Ascending aorta (tissue), 2 donors: Measurements from ENCODE around the gene OFD1. TPM values are rescaled to one million over a fixed set of nuclear protein-coding genes. Genes with fewer than 3 reads are reported as not detected.

Source experiments
- DNase-seq, 2 donors: peaks; one replicate each; pipeline ENCODE4 v3.0.0-alpha.2; 2019; ENCODE audit warnings: low spot score in 2 of 2
- H3K27ac ChIP-seq, 2 donors: fragments of 200-600 bp; sonication (generic); one replicate each; pipeline ENCODE4 v1.5.1; 2016 to 2017; ENCODE audit warnings: mild to moderate bottlenecking in 1 of 2
- H3K27me3 ChIP-seq: fragments of 200-600 bp; sonication (generic); one replicate; pipeline ENCODE4 v1.5.1; 2017
- H3K36me3 ChIP-seq, 2 donors: fragments of 200-600 bp; sonication (generic); one replicate each; pipeline ENCODE4 v1.5.1; 2016
- H3K4me1 ChIP-seq, 2 donors: fragments of 200-600 bp; sonication (generic); one replicate each; pipeline ENCODE4 v1.5.1; 2016 to 2017; ENCODE audit warnings: mild to moderate bottlenecking in 1 of 2
- H3K4me3 ChIP-seq, 2 donors: fragments of 200-600 bp; sonication (generic); one replicate each; pipeline ENCODE4 v1.5.1; 2016 to 2017; ENCODE audit warnings: mild to moderate bottlenecking in 1 of 2
- H3K9me3 ChIP-seq, 2 donors: fragments of 200-600 bp; sonication (generic); one replicate each; pipeline ENCODE4 v1.5.1; 2016
- CTCF ChIP-seq, 3 experiments: fragments of 200-600 bp in 2 of 3; fragments of 450-650 bp in 1 of 3; sonication (generic) in 2 of 3; IDR thresholded peaks; one replicate each; pipeline ENCODE4 v1.5.1; 2016 to 2019; ENCODE audit warnings: antibody characterized with exemption in 3 of 3, mild to moderate bottlenecking in 1 of 3, moderate library complexity in 1 of 3
- intact Hi-C: fragments of 100-400 bp; cut with DNase I; formaldehyde crosslinking; loops from one replicate; pipeline ENCODE4 v1.15.1; 2023
- total RNA-seq: library from RNA; depleted of rRNA; stranded (reverse); fragments of >200 nt; gene quantifications from one replicate; pipeline ENCODE4 v1.1.0, GENCODE V29; 2016

The OFD1 gene
- total RNA-seq, 1 donor from 2014 or later = 8.4 TPM

GRCh38 chrX:13694359-13694758, 40.2 kb upstream of the OFD1 start:
- DNase-seq = no peak
- H3K36me3 ChIP-seq = no peaks in the 10 kb centered on the region
- no peak overlapping the region for H3K27ac ChIP-seq
- H3K4me3 ChIP-seq = no peak overlapping the region
- no peak for TF ChIP-seq CTCF (IDR thresholded peaks at IDR 0.05)
- intact Hi-C loops = no loop called here
- peaks cover 0 to 13% of the 10 kb centered on the region in 2 donors for H3K4me1 ChIP-seq
- H3K9me3 ChIP-seq = no peaks in the 10 kb centered on the region
- H3K27me3 ChIP-seq = no peaks in the 10 kb centered on the region

GRCh38 chrX:13694983-13695382, 39.6 kb upstream of the OFD1 start:
- H3K27ac ChIP-seq = no peak overlapping the region
- H3K4me3 ChIP-seq = no peak overlapping the region
- DNase-seq = no peak
- intact Hi-C loops = no loop called here
- TF ChIP-seq CTCF (IDR thresholded peaks at IDR 0.05) = no peak
- no peaks in the 10 kb centered on the region for H3K27me3 ChIP-seq
- H3K4me1 ChIP-seq = peaks cover 0 to 15% of the 10 kb centered on the region in 2 donors
- H3K36me3 ChIP-seq = no peaks in the 10 kb centered on the region
- H3K9me3 ChIP-seq = no peaks in the 10 kb centered on the region

GRCh38 chrX:13695601-13696115, 38.9 kb upstream of the OFD1 start:
- Histone ChIP-seq H3K4me1 (peaks cover 0 to 17% of the 10 kb centered on the region in 2 donors), H3K4me3 (no peak overlapping the region), H3K27ac (no peak overlapping the region)

GRCh38 chrX:13697455-13697854, 37.1 kb upstream of the OFD1 start:
- Histone ChIP-seq H3K9me3 (no peaks in the 10 kb centered on the region), H3K27ac (no peak overlapping the region), H3K36me3 (no peaks in the 10 kb centered on the region), H3K4me3 (no peak overlapping the region), H3K27me3 (no peaks in the 10 kb centered on the region), H3K4me1 (peaks cover 0 to 20% of the 10 kb centered on the region in 2 donors)
- intact Hi-C loops = no loop called here
- TF ChIP-seq CTCF (IDR thresholded peaks at IDR 0.05) = no peak
- no peak for DNase-seq

More at GRCh38 chrX:13695601-13696115, 38.9 kb upstream of the OFD1 start:
- Histone ChIP-seq H3K27me3 (no peaks in the 10 kb centered on the region), H3K36me3 (no peaks in the 10 kb centered on the region), H3K9me3 (no peaks in the 10 kb centered on the region)
- no peak for TF ChIP-seq CTCF (IDR thresholded peaks at IDR 0.05)
- DNase-seq = no peak
- intact Hi-C loops = no loop called here

GRCh38 chrX:13697976-13698375, 36.6 kb upstream of the OFD1 start:
- H3K36me3 ChIP-seq = no peaks in the 10 kb centered on the region
- H3K4me1 ChIP-seq = peaks cover 0 to 20% of the 10 kb centered on the region in 2 donors
- no peaks in the 10 kb centered on the region for H3K27me3 ChIP-seq
- H3K4me3 ChIP-seq = no peak overlapping the region
- no peak for DNase-seq
- TF ChIP-seq CTCF (IDR thresholded peaks at IDR 0.05) = no peak
- intact Hi-C loops = no loop called here
- no peak overlapping the region for H3K27ac ChIP-seq
- no peaks in the 10 kb centered on the region for H3K9me3 ChIP-seq

- Histone ChIP-seq H3K9me3 (no peaks in the 10 kb centered on the region), H3K4me3 (no peak overlapping the region), H3K36me3 (no peaks in the 10 kb centered on the region), H3K27ac (no peak overlapping the region), H3K4me1 (peaks cover 0 to 18% of the 10 kb centered on the region in 2 donors), H3K27me3 (no peaks in the 10 kb centered on the region)
- intact Hi-C loops = no loop called here
- DNase-seq = no peak
- TF ChIP-seq CTCF (IDR thresholded peaks at IDR 0.05) = no peak
These were observed 36.1 kb upstream of the OFD1 start for GRCh38 chrX:13698432-13698831.
